ENCODE results near the gene C3orf22.

Gene C3orf22

DNA sequence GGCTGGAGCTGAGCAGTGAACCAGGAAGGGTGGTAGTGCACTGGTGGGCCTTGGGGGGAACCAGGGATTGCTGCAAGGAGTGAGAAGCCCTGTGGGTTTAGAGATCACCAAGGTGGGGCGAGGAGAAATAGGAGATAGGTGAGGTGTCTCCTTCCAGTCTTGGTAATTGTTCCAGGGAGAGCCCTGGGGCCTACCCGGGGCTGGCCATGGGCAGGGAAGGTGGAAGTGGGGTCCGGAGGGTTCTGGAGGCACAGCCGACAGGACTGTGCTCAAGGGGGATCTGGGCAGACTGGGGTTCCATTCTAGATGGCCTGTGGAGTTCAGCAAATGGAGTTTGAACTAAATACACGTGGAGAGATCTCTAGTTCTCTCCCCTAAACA lies 30.3 kb downstream of the C3orf22 start:
- no peaks in the 10 kb centered on the region for H3K79me2 ChIP-seq (ENCODE audit: low read length)
- TF ChIP-seq EZH2phosphoT487 (IDR thresholded peaks at IDR 0.05; ENCODE audit: low read depth): no peak
- TF ChIP-seq, protein P1, sequence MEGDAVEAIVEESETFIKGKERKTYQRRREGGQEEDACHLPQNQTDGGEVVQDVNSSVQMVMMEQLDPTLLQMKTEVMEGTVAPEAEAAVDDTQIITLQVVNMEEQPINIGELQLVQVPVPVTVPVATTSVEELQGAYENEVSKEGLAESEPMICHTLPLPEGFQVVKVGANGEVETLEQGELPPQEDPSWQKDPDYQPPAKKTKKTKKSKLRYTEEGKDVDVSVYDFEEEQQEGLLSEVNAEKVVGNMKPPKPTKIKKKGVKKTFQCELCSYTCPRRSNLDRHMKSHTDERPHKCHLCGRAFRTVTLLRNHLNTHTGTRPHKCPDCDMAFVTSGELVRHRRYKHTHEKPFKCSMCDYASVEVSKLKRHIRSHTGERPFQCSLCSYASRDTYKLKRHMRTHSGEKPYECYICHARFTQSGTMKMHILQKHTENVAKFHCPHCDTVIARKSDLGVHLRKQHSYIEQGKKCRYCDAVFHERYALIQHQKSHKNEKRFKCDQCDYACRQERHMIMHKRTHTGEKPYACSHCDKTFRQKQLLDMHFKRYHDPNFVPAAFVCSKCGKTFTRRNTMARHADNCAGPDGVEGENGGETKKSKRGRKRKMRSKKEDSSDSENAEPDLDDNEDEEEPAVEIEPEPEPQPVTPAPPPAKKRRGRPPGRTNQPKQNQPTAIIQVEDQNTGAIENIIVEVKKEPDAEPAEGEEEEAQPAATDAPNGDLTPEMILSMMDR (IDR thresholded peaks at IDR 0.05; ENCODE audit: low read depth, low read length): no peak
- no peaks in the 10 kb centered on the region for H3K36me3 ChIP-seq (replicated peaks; ENCODE audit: low read depth, low read length)
- H4K20me1 ChIP-seq (ENCODE audit: insufficient read depth, low read length): no peaks in the 10 kb centered on the region
- H3K27me3 ChIP-seq (ENCODE audit: low read depth, low read length): peaks cover 17% of the 10 kb centered on the region
- H3K27ac ChIP-seq (ENCODE audit: low read length): no peak overlapping the region
- H3K4me3 ChIP-seq (ENCODE audit: low read length): no peak overlapping the region
- no peak overlapping the region for H2AFZ ChIP-seq (ENCODE audit: low read depth, low read length)
- no peak overlapping the region for H3K9ac ChIP-seq (ENCODE audit: low read length)
- no peaks in the 10 kb centered on the region for H3K4me1 ChIP-seq (ENCODE audit: low read length)
- H3K4me2 ChIP-seq (ENCODE audit: low read length): no peak overlapping the region
- no peaks in the 10 kb centered on the region for H3K9me3 ChIP-seq (ENCODE audit: insufficient read depth, low read length)

DNA sequence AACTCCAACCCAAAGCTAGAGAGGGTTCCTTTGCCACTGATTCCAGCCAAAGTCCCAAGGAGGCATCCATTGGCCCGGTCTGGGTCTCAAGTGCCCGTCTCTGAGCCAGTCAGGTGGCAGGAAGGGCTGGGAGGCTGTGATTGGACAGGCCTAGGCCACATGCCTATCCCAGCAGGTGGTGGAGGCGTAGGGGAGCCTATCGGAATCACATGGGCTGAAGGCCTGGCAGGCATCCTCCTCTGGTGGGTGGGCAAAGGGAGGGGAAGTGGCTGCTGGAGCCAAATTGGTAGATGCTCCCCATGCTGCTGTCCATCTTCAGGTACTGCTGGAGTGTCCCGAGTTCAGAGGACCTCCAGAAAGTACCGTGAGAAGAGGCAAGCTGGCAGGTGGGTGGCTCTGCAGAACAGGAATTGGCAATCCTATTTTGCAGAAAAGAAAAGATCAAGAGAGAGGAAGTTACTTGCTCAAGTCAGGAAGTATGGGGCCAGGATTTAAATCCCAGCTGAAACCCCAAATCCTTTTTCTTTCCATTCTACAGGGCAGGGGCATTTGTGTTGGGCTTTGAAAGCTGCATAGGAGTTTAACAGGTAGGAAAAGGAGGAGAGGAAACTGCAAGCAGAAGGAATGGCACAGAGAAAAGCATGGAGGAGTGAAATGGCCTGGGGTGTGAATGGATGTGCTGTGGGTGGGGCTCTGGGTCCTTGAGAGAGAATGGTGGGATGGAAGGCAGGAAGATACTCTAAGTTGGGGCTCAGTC lies 31.1 kb downstream of the C3orf22 start:
- Histone ChIP-seq H3K4me2 (ENCODE audit: low read length) (no peak overlapping the region), H3K4me1 (ENCODE audit: low read length) (no peaks in the 10 kb centered on the region), H3K9me3 (ENCODE audit: insufficient read depth, low read length) (no peaks in the 10 kb centered on the region), H4K20me1 (ENCODE audit: insufficient read depth, low read length) (no peaks in the 10 kb centered on the region), H2AFZ (ENCODE audit: low read depth, low read length) (no peak overlapping the region), H3K79me2 (ENCODE audit: low read length) (no peaks in the 10 kb centered on the region), H3K9ac (ENCODE audit: low read length) (no peak overlapping the region), H3K27me3 (ENCODE audit: low read depth, low read length) (peaks cover 12% of the 10 kb centered on the region), H3K4me3 (ENCODE audit: low read length) (no peak overlapping the region), H3K36me3 (replicated peaks; ENCODE audit: low read depth, low read length) (no peaks in the 10 kb centered on the region), H3K27ac (ENCODE audit: low read length) (no peak overlapping the region)
- TF ChIP-seq, protein P1 (IDR thresholded peaks at IDR 0.05; ENCODE audit: low read depth, low read length): no peak
- no peak for TF ChIP-seq EZH2phosphoT487 (IDR thresholded peaks at IDR 0.05; ENCODE audit: low read depth)

DNA sequence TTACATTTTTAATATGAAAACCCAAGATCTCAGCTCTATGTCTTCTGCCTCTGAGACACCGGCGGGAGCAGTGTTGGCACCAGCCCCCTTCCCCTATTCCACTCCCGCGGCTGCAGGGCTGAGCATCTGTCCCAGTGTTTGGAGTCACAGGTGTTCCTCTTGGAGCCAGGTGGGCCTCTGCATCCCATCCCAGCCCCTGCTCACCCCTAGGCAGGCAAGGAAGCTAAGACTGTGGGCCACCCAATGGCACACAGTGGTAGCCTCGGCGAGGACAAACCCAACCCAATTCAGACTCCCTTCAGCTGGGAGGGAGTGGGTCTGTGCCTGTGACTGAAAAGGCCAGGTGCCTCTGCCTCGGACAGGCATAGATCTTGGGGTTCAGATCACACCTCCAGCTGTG lies 31.7 kb downstream of the C3orf22 start:
- H3K27ac ChIP-seq (ENCODE audit: low read length): no peak overlapping the region
- H3K4me3 ChIP-seq (ENCODE audit: low read length): no peak overlapping the region
- no peaks in the 10 kb centered on the region for H3K79me2 ChIP-seq (ENCODE audit: low read length)
- H3K4me2 ChIP-seq (ENCODE audit: low read length): no peak overlapping the region
- H2AFZ ChIP-seq (ENCODE audit: low read depth, low read length): no peak overlapping the region
- H3K27me3 ChIP-seq (ENCODE audit: low read depth, low read length): peaks cover 6% of the 10 kb centered on the region; the same call in 1 of the 2 replicates
- H3K36me3 ChIP-seq (replicated peaks; ENCODE audit: low read depth, low read length): no peaks in the 10 kb centered on the region
- H3K4me1 ChIP-seq (ENCODE audit: low read length): no peaks in the 10 kb centered on the region
- no peak overlapping the region for H3K9ac ChIP-seq (ENCODE audit: low read length)
- H3K9me3 ChIP-seq (ENCODE audit: insufficient read depth, low read length): no peaks in the 10 kb centered on the region
- no peaks in the 10 kb centered on the region for H4K20me1 ChIP-seq (ENCODE audit: insufficient read depth, low read length)
- TF ChIP-seq, protein P1 (IDR thresholded peaks at IDR 0.05; ENCODE audit: low read depth, low read length): no peak

DNA sequence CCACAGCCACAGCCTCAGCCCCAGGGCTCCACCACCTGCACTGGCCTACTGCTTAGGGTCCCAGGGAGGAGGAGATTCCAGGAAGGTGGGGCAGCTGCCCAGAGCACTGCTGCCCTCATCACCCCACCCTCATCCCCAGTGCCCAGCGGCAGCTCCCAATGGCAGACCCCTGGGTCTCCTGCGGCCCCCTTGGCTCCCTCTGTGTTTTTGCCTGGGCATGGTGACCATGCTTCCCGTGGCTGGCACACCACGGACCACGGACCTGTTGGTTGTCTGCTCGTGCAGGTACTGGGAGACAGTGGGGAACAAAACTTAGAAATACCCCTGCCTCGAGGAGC lies 32.1 kb downstream of the C3orf22 start:
- Histone ChIP-seq H3K4me1 (ENCODE audit: low read length) (no peaks in the 10 kb centered on the region), H3K79me2 (ENCODE audit: low read length) (no peaks in the 10 kb centered on the region), H2AFZ (ENCODE audit: low read depth, low read length) (no peak overlapping the region), H3K27me3 (ENCODE audit: low read depth, low read length) (peaks cover 2% of the 10 kb centered on the region; the same call in 1 of the 2 replicates), H3K4me2 (ENCODE audit: low read length) (no peak overlapping the region), H3K4me3 (ENCODE audit: low read length) (no peak overlapping the region), H3K27ac (ENCODE audit: low read length) (no peak overlapping the region), H3K9me3 (ENCODE audit: insufficient read depth, low read length) (no peaks in the 10 kb centered on the region), H3K36me3 (replicated peaks; ENCODE audit: low read depth, low read length) (no peaks in the 10 kb centered on the region), H4K20me1 (ENCODE audit: insufficient read depth, low read length) (no peaks in the 10 kb centered on the region), H3K9ac (ENCODE audit: low read length) (no peak overlapping the region)
- TF ChIP-seq, protein P1 (IDR thresholded peaks at IDR 0.05; ENCODE audit: low read depth, low read length): no peak
- TF ChIP-seq EZH2phosphoT487 (IDR thresholded peaks at IDR 0.05; ENCODE audit: low read depth): no peak
